NCI-H2171 treated with DMSO at 0.1 percent for 48 hours (cell line): Measurements from ENCODE around the gene APCDD1.

ENCODE experiments used
- DNase-seq: peaks from one replicate; lab custom pipeline; 2025; lab: John Stamatoyannopoulos, UW

The APCDD1 gene

DNA sequence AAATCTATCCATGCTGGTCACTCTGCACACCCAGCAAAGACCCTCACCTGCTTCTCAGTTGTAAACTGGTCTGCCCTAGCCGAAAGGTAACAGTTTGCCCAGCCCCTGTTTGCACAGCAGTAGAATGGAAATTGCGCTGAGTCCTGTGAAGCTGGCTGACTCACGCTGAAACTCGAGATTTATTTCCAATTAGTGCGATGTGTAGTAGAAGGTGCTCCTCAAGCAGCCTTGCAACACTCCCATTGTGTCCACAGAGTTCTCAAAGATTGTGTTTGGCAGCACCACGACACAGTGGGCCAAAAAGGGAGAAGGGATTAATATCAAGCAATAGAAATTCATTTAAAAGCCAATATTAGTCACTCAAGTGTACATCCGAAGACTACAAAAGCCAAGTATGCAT lies 21.7 kb upstream of the APCDD1 start:
- DNase-seq = no peak

DNA sequence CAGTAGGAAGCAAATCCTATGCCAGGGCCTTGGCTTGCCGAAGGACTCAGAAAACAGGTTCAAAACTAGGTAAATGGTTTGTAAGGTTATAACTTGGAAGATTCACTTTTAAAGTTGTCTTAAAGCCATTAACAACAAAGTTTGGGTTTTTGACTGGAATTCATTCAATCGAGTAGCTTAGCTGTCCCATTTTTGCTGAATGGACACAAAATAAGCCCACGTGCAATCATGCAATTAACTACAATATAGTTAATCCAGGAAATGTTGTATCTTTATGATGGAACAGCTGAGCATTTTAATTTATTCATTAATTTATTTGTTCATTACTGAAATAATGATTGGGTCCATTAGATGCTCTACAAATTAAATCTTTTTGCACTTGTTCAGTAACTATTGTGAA lies 18.3 kb upstream of the APCDD1 start:
- DNase-seq = no peak

DNA sequence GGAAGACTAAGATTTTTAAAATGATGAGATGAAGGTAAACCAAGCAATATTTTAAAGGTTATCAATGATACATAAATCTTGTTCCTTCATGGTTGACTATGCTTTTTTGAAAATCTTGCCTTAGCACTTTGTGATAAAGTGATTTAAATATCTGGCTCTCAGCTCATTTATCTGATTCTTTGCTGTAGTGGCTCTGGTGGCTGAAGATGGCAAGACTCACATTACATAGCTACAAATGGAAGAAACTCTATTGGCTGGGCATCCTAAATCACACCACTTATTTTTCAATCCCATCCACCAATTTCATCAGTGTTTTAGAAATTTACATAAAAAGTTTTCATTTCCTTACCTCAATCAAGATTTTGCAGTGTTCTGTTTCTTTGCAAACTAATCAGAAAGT lies 16.6 kb upstream of the APCDD1 start:
- no peak for DNase-seq

DNA sequence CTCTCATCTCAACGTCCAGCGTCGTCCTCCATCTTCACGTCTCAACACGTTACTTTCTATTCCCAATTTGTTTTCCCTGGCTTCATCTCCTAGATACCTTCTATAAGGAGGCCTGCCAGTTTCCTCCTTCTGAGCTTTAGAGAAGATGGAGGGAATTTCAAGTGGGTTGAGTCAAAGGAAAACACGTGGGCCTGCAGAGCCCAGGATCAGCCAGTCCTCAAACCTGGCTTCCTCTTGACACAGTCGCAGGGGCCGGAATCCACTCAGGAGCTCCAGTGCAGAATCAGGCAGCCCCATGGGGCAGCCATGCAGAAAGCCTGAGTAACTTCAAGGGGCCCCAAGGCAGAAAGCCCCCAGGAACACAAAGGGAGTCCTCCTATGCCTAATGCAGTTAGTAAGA lies 14.5 kb upstream of the APCDD1 start:
- DNase-seq = no peak

DNA sequence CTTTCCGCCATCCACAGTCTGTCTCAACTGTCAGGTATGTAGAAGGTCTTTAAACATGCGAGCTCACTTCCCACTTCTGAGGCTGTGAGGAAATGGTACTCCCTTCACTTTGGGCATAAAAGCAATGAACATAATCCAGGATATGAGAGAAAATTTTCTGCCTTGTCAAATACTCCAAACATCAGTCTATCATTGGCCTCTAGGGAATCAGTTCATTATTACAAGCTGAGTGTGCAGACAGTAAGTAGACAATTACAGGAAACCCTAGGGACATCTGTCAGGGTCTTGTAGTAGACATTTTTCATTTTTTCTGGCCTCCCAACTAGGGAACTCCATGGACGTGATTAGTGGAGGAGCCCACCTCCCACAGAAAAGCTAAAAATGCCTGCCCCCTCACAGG lies 13.6 kb upstream of the APCDD1 start:
- peak; percentile 65 for DNase-seq

DNA sequence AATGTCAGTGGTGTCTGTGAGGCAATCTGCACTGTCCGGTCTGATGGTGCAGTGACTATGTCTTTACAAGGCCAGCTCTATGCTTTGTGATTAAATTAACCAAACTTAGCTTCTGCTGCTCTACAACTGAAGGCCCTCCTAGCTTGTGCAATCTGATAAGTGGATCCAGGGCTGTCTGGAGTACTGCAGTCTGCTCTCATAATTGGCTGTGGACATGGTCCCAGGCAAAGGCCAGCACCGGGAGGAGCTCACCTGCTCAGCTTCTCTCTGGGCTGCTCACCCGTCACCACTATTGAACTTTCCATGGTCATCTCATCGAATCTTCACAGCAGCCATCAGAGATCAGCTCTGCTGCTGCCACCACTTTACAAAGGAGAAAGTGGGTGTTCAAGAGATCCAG lies 13.0 kb upstream of the APCDD1 start:
- no peak for DNase-seq

DNA sequence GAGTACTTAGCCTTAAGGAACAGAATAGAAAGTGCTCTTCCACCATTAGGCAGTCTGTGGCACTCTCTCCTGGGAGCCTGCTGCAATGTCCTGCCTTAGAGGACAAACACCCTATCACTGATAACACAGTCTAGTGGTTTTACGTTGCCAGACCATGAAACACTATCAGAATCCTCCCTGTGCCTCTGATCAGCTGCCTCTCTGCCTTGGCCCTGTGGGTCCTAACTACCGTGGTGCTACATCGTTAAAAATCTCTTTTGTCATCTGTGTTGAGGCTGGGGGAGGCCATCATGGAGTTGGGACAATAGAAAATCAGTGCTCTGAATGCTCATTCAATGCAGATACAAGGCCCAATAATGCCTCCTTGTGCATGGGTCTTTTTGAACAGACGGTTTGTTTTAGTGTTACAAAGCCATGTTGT lies 11.9 kb upstream of the APCDD1 start:
- DNase-seq = no peak

DNA sequence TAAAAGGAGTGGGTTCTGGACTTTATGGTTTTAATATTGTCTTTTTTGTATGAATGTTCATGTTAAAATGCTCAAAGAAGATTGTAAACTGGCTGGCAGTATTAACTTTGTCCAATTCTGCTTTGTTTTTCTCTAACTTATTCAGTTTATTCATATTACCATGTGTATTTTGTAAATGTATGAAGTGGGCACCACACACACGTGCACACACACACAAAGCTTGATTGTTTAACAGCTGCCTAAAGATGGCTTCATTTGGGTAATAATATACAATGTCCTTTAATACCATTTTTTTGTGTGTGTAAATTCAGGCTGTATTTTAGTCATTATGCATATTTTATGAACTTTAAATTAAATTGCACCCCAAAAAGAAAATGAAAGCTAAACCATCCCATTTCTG lies 11.4 kb upstream of the APCDD1 start:
- DNase-seq = no peak

DNA sequence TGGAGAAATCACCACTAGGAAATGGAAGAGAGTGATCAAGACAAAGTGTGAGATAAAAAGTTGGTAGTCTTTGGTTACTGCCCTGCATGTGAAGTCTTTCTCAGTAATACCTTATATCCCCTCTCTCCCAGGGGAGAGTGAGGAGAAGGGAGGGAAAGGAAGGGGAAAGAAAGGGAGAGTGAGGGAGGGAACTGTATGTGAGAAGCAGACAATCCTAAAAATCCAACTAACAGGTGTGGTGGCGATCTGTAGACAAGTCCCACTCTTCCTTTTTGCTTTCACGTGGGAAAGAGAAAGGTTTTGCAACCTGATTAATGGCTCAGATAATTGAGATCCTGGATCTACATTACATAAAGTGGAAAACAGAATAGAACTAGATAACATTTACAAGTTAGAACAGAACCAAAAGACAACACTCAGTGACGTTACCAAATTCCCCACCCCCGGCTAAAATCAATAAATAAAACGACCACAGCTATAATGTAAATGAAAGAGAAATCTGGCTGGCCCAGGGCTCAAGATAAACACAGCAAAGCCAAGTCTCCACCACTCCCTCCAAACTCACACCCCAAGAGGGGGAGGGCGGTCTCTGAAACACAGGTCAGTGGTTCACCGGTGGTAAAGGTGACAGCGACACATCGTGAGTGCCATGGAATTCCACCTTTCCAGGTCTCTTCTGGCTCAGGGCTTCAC lies 10.0 kb upstream of the APCDD1 start:
- DNase-seq = no peak

DNA sequence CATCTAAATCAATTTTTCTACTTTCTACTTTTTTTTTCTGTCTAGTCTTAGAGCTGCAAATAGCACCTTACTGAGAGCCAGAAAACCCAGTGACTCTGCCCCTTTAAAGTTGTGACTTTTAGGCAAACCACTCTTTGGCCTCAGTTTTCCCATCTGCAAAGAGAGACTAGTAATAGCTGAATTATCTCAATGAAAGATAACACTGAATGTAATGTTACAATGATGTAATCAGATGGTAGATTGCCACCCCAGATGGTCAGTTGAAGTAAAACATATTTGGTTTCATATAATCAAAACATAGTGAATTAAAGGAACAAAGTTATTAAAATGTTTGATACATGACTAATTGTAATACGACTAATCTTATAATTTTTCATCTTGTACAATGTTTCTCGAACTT lies 5.0 kb upstream of the APCDD1 start:
- DNase-seq = no peak

DNA sequence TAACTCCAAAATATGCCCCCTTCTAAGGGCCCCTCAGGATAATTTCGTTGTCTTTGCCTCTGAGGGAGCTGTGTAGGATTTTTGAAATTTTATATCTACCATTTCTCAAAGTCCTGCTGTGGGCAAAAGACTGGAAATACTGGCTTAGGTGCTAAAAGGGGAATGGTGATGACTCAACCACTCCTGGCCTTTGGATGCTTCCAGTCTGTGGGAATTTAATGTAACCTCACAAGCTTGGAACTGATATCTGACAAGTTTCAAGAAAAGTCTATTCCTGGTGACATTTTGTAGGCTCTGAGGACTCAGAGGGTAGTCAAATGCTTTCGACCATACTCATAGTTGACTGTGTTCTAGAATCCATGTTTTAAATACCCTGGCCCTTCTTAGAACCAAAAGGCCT lies 3.4 kb upstream of the APCDD1 start:
- DNase-seq = no peak

DNA sequence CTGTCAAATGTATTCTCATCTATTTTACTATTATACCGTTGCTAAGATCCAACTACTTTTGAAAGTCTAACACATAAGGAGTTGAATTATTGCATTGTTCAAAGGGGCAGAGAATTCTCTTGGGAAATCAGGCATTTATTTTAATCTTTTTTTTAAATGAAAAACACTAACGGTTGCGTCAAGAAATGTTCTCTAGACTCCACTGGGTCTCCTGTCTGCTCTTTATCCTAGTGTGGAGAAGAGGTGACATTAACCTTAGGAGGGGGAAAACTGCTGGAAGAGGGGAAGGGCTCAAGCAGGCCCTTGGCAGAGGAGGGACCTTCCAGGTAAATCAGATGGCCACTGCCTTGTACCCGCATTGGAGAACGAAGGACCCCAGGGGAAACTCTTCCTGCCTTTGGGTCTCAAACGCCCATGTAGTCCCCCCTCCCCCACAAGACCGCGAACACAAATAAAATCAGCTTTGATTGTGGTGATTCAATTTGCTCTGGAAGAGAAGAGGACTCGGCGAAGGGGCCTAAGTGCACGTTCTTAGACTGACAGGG lies 1.1 kb upstream of the APCDD1 start:
- no peak for DNase-seq

DNA sequence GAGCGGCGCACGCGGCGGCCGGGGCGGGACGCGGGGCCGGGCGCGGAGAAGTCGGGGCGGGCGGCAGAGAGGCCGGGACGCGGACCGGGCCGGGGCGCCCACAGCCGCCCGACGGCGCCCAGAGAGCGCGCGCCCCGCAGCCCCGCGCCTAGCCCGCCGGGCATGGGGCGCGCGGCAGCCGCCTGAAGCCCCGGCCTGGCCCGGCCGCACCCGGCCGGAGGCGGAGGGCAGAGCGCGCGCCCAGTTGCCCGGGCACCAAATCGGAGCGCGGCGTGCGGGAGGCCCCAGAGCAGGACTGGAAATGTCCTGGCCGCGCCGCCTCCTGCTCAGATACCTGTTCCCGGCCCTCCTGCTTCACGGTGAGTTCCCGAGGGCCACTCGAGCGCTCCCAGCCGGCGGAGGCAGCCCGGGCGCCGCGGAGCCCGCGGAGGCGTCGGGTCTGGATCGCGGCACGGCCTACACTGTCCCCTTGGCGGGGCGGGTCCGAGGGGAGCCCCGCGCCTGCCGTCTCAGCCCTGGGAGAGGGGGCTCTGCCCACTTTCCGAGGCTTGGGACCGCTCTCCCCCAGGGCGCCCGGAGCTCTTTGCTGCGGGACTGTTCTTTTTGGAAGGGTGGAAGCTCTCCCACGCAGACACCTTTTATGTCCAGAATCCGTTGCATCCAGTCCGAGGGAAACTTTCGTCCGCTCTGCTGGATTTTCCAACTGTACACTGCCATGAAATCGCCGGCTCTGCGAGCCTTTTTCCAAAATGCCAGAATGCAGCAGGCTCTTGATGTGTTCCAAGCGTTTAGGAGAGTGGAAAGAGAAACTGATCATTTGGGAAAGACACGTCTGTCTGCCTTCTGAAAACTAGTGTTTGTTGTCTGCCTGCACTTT lies 484 bp downstream of the APCDD1 start:
- DNase-seq = peak; percentile 19

DNA sequence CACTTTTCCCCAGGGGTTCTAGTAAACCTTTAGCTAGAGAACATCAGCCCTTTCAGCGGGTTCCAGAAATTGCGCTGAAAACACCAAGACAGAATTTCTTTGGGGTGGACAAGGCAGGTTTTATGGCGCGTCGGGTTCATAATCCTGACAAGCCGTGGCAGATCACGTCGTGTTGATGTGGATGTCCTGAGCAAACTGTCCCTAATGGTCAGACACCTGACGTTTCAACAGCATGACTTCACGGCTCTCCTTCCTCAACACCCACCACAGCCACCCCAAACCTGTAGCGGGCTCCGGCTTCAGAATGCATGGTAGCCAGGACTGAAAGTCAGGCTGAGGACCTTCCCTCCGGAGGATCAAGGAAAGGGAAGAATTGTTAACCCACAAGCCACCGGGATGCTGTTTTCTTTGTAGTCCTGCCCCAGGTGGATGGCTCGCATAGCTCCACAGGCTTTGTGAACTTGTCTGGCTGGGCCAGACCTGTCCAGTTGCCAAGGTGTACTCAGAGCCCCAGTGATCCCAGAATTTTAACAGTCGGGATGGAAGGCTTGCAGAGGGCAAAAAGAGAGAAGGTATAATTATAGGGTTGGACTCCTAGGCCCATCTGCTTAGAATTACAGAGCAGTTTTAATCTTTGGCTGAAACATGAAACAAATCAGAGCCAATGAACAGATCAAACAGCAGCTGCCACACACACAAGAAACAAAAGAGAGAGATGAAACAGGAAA lies 1.5 kb downstream of the APCDD1 start:
- peak; percentile 86 for DNase-seq

DNA sequence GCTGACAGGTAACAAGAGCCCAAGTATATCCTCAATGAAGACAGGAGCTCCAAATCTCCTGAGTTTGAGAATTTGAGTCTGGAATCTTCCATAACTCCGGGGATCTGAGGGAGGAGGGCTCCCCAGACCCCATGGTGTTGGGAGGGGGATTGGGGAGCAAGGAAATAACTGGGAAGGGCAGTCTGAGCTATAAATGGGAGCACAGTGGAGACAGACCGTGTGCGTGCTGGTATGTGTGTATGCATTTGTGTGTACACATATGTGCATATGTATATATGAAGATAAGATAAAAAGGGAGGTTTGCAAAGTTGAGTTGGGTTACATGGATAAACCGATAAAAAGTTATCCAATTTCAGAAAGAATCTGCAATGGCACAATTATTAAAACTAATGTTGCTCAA lies 2.3 kb downstream of the APCDD1 start:
- no peak for DNase-seq

DNA sequence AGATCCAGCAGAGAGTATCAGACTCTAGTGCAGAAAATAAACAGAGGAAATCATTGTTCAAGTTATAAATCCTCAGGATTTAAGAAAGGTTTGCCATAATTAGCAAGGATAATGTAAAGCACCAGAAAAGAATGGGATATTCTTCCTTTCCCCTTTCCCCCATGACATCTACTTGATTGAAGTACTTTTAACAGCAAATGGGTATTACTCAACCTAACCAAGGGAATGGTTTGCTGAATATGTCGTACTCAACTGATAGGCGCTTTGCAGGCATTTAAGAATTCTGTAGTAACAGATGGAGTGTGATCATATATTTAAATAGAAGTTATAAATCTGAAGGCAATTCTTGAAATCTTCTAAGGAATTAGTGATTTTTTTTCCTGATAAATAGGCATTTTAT lies 2.7 kb downstream of the APCDD1 start:
- DNase-seq = no peak

DNA sequence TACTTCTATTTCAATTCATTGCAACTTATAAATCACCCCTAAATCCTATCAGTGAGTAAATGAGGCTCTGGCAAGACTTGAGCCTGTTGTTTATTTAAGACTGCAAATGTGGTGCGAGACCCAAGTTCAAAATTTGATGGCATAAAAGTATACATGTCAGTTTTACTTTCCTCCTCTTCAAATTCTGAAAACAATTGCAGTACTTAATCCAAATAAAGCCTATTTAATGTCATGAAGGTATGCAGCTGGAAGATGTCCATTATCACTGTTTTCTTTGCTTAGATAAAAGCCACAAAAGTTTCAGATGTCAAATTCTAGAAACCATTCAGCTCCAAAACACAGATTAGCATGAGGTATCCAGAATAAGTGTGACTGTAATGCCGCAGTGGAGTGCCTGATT lies 3.3 kb downstream of the APCDD1 start:
- no peak for DNase-seq

DNA sequence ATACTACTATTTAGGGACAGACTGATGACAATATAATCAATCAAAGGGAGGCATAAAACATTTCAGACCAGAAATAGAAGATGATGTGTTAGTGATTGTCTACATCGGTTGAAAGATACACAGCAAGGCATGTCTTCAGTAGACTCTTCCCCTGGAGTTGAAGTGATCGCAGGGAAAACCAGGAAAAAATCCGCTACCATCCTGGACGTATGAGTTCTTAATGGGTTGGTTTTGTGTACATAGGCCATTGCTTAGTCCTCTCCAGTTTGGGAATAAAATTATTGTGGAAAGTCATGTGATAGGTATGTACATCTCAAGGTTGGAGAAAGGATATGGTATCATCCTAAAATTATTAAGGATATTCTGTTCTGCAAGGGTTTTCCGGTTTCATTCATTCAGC lies 4.3 kb downstream of the APCDD1 start:
- no peak for DNase-seq

DNA sequence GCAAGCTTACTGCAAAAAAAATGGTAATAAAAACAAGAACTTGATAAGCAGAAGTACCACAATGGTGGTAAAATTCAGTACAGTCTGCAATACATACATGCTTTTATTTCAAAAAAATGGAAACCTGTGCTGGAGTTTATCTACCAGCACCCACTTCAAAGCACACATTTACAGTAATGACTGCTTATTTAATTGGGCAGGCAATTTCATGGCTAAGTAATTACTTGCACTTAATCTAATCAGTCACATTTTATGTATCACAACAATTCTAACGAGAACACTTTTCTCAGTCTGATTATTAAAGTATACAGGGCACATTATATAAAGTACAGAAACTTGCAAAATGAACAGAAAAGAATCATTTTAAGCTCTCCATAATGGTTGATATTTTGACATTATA lies 5.2 kb downstream of the APCDD1 start:
- no peak for DNase-seq

DNA sequence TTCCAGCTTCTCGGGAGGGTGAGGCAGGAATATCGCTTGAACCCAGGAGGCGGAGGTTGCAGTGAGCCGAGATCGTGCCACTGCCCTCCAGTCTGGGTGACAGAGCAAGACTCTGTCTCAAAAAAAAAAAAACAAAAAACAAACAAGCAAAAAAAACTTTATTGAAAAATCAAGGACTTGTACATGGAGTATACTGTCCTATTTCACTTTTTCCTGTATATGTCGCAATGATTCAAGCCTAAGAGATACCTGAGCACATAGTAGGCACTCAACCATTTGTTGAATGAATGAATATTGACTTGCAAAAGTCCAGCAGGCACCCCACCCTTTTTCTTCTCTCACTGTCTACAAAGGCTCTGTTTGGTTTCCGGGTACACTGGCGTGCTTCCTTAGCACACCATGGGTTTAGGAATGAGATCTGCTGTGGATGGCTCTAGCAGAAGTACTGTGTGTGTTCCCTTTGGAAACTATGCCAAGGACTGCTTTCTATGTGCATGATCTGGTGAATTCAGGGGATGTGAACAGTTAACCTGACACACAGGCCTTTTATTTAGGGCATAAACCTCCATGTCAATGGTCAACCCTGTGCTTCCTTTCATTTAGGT lies 6.1 kb downstream of the APCDD1 start:
- DNase-seq = no peak

DNA sequence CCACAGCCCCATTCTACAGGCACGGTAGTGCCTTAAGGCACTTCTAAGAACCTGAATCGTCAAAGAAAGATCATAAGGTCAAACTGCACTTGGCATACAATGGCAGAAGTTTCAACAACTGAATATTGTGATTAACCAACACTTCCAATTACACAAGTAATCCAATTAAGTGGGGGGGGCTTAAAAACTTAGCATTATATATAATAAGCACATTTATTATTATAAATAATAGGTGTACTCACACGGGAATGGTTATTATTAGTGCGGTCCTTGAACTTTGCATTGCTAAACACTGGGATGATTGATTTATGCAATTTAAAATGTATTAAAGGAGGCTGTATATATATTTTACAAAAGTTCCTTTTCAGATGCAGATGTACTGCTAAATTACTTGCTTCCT lies 7.6 kb downstream of the APCDD1 start:
- no peak for DNase-seq

DNA sequence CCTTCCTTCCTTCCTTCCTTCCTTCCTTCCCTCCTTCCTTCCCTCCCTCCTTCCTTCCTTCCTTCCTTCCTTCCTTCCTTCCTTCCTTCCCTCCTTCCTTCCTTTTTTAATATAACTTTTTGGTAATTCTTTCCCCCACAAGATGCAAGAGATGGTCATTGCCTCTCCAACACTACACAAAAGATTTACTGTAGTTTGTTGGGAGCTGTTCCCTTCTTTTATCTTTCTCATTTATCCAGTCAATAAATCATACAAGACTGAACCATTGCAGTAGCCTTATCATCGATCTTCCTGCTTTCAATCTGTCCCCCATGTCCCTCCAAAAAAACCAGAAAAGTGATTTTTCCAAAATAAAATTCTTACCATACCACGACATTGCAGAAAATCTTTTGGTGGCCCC lies 8.2 kb downstream of the APCDD1 start:
- no peak for DNase-seq
